ENCODE measurements around the gene TRAPPC12.
"Not testable (repeated sequence)": the region's sequence is repeated elsewhere in the genome, so short reads cannot be mapped to it uniquely, and the experiment has no call there.

TRAPPC12 gene

DNA sequence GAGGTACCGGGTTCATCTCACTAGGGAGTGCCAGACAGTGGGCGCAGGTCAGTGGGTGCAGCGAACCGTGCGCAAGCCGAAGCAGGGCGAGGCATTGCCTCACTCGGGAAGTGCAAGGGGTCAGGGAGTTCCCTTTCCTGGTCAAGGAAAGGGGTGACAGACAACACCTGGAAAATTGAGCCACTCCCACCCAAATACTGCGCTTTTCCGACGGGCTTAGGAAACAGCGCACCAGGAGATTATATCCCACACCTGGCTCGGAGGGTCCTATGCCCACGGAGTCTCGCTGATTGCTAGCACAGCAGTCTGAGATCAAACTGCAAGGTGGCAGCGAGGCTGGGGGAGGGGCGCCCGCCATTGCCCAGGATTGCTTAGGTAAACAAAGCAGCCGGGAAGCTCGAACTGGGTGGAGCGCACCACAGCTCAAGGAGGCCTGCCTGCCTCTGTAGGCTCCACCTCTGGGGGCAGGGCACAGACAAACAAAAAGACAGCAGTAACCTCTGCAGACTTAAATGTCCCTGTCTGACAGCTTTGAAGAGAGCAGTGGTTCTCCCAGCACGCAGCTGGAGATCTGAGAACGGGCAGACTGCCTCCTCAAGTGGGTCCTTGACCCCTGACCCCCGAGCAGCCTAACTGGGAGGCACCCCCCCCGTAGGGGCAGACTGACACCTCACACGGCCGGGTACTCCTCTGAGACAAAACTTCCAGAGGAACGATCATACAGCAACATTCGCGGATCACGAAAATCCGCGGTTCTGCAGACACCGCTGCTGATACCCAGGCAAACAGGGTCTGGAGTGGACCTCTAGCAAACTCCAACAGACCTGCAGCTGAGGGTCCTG is 9.9 kb upstream of the TRAPPC12 start:
- DNase-seq (ENCODE audit: low read depth in 2 of 2), result not testable (repeated sequence)

DNA sequence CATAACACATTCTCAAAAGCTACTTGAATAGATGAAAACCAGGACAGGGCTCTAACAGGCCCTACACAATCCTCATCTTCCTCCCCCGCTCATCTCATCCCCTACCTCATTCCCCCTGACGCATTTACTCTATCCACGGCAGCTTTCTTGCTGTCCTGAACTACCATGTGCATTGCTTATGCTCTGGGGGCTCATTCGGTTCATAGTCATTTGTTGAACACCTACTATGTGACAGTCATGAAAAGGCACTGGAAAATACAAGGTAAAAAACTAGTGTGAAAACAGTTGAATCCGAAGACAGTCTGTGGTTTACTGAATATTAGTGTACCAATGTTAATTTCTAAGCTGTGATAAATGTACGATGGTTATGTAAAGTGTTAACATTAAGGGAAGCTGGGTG is 2.7 kb upstream of the TRAPPC12 start:
- no peak for DNase-seq (ENCODE audit: low read depth in 2 of 2)

DNA sequence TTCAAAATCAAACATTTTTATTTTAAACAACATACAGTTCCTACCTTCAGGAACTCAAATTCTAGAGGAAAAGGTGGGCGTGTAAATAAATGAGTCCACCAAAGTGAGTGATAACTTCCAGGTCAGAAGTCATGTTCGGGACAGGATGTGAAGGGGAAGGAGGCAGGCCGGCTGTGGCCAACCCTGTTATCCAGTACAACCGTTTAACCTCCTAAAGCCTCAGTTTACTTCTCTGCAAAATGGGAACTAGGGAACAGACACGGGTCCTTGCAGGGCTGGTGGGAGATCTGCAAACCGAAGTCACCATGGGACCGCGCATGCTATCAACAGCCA is 2.2 kb upstream of the TRAPPC12 start:
- peak in 1 of 2 donors; percentile 6 for DNase-seq (ENCODE audit: low read depth in 2 of 2)

DNA sequence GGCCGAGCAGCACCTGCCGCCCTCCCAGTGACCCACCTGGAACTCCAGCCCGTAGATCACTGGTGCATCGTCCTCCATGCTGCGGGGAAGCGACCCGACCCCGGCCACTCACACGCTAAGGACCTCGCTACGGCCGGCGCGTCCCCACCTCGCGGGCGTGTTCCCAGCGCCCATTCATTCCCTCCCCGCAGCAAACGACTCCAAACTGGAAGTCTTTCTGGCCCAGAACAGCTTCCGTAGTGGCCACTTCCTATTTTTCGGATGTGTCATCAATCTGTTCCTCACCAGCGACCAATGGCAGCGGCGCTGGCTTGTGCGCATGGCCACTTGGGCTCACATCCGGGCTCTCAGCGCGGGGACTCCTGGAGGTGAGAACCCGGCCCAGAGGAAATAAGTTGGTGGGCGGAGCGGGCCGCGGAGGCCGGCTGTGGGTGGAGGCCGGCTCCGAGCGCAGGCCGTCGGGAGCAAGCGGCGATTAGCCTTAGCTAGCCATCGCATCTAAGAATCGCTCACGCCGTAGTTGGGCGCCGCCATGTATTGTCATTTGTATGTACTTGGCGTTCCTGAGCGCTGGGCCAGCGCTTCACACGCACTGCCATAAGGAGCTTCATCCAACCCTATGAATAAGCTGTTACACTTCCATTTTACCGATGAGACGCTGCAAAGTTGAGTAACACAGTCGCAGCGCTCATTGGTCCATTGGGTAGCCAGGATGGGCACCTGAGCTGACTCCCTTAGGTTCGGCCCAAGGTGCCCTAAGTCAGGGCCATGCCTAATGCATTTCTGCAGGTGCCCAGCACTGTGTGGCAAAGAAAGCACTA is 1.7 kb upstream of the TRAPPC12 start, which contains the start of gene EIPR1:
Gene EIPR1, minus strand, starts transcription at position 207 of the 821 bp plus-strand sequence. Its CDS starts 129 bp downstream, at position 78.
- peak; percentile 84 to 89 for DNase-seq (ENCODE audit: low read depth in 2 of 2)

DNA sequence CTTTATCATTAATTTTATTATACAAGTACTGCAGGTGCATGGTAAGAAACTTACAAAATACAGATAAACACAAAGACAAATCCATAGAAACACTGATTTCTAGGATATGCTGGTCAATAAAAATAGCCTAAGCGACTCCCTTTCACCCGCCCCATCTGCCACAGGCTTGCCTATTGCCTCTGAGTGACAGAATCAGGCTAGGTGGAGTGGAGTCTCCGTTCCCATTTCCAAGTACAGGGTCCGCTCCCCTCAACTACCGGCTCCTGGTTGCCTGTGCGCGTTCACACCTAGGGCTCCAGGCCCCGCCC is 201 bp upstream of the TRAPPC12 start:
- no peak for DNase-seq (ENCODE audit: low read depth in 2 of 2)

DNA sequence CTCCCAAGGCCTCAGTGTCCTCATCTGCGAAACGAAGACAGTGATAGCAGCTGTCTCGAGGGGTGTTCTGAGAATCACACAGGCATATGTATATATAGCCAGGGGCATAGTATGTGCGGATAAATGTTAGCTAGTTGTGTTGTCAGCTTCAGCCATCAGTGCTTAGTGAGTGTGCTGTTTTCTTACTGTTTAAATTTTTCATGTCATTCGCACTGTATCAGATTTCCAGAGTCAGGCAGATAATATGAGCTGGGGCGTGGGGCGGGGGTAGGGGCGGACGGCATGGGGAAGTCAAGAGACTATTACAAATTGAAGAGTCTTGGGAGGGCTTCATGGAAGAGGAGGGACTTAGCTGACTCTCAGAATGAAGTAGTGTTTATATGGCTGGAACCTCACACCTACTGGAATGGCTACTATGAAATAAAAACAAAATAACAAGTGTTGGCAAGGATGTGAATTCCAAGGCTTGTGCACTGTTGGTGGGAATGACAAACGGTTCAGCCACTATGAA is 7.0 kb downstream of the TRAPPC12 start:
- DNase-seq (ENCODE audit: low read depth in 2 of 2), result no peak

DNA sequence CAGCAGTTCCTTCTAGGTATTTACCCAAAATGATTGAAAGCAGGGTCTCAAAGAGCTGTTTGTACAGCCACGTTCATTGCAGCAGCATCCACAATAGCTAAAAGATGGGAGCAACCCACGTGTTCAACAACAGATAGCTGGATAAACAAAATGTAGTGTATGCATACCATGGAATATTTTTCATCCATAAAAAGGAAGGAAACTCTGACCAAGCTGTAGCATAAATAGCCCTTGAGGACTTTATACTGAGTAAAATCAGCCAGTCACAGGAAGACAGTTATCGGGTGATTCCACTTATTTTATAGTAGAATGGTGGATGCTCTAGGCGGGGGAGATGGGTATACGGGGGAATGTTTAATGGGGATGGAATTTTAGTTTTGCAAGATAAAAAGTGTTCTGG is 7.5 kb downstream of the TRAPPC12 start:
- no peak for DNase-seq (ENCODE audit: low read depth in 2 of 2)

DNA sequence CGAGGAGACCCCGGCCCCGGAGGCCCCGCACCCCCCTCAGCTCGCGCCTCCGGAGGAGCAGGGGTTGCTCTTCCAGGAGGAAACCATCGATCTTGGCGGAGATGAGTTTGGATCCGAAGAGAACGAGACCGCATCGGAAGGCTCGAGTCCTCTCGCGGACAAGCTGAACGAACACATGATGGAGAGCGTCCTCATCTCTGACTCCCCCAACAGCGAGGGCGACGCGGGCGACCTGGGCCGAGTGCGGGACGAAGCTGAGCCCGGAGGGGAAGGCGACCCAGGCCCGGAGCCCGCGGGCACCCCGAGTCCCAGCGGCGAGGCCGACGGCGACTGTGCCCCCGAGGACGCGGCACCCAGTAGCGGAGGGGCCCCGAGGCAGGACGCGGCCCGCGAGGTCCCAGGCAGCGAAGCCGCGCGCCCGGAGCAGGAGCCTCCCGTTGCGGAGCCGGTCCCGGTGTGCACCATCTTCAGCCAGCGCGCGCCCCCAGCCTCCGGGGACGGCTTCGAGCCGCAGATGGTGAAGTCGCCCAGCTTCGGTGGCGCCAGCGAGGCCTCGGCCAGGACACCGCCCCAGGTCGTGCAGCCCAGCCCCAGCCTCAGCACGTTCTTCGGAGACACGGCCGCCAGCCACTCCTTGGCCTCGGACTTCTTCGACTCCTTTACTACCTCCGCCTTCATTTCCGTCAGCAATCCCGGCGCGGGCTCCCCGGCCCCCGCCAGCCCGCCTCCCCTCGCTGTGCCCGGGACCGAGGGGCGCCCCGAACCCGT is 8.3 kb downstream of the TRAPPC12 start:
- DNase-seq (ENCODE audit: low read depth in 2 of 2), result no peak

DNA sequence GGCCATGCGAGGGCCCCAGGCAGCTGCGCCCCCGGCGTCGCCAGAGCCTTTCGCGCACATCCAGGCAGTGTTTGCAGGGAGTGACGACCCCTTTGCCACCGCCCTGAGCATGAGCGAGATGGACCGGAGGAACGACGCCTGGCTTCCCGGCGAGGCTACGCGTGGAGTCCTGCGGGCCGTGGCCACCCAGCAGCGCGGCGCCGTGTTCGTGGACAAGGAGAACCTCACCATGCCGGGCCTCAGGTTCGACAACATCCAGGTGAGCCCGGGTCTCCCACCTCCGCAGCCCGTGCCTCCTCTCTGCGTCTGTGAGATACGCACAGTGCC is 8.9 kb downstream of the TRAPPC12 start:
- no peak for DNase-seq (ENCODE audit: low read depth in 2 of 2)

DNA sequence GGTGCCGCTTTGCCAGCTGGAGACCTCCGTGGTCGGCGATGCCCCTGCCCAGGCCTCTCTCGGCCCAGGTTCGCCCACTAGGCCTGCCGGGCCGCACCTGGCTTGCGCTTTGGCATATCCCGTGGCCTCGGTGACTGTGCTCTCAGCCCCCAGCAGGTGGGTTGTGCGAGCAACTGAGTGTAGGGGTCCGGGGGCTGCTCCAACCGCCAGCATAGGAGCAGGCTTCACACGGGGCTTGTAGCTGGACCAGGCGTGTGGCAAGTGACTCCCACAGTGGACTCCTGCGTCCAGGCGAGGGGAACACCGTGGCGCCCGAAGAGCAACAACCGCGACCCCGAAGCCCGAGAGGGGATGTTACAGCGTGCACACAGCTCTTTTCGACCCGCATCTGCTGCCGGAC is 9.7 kb downstream of the TRAPPC12 start:
- no peak for DNase-seq (ENCODE audit: low read depth in 2 of 2)

DNA sequence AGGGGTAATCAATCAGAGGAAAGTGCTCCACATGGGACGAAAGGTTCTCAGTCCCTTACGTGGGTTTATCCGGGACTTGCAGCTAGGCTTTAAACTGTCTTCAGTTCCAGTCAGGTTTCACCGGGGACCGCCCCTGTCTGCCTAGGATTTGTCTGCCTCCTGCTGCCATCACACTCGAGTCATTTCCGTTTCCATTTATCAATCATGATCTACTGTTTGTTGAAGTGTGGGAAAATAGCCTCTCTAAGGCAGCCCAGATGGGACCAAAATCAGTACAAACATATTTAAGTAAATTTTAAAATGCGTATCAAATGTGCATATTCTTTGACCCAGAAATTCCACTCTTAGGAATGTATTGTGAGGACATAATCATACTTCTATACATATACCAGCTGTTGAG is 10.5 kb downstream of the TRAPPC12 start:
- no peak for DNase-seq (ENCODE audit: low read depth in 2 of 2)

DNA sequence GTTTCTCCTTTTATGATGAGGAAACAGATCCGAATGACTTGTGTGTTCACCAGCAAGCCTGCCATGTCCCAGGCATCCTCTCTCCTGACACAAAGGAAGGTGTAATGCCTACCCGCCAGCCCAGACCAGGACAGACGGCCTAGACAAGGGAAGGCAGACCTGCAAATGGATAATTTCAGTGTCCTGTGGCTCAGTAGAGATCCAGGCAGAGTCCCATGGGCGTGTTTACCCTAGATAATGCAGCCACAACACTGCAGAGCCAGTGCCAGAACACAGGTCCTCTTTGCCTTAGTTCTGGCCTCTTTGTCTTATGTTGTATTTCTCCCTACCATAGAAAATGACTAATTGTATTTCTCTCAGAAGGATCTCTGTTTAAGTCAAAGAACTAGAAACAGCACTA is 12.7 kb downstream of the TRAPPC12 start:
- DNase-seq (ENCODE audit: low read depth in 2 of 2), result no peak

DNA sequence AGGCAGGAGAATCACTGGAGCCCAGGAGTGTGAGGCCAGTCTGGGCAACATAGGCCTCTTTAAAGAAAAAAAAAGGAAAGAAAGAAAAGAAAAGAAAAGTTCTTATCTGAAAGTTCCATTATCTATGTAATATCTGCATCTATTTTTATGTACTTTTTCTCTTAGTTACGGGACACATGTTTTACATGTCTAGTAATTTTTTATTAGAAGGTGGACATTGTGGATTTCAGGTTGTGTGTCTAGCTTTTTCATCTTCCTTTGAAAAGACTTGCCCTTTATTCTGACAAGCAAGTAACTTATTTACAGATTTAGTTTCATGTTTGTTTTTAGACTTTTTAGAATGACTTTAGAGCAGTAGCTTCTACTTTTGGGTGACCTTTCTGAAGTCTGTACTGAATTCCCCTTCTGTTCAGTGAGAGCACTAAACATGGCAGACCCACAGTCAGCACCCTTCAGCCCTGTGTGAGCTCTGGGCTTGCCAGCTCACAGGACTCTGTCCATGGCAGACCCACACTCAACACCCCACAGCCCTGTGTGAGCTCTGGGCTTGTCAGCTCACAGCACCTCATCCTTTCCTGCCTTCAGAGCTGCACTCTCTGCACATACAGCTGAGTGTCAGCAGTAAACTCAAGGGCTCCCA is 17.5 kb downstream of the TRAPPC12 start:
- DNase-seq (ENCODE audit: low read depth in 2 of 2), result no peak

DNA sequence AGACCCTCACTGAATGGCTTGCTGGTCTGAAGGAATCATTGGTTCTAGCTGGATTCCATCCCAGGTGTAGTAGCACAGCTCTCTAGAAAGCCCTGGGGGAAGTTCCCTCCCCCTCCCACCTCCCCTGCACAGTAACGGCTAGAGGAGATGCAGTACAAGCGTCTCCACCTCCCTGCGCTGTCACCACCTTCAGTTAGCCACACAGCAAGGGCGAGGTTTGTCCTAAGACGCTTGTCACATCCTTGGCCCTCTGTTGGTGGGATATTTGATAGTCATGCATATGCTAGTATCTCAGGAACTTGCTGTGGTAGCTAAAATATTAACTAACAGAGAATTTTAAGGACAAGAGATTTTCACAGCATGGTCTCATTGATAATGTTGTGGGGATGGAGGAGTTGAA is 19.4 kb downstream of the TRAPPC12 start:
- no peak for DNase-seq (ENCODE audit: low read depth in 2 of 2)

DNA sequence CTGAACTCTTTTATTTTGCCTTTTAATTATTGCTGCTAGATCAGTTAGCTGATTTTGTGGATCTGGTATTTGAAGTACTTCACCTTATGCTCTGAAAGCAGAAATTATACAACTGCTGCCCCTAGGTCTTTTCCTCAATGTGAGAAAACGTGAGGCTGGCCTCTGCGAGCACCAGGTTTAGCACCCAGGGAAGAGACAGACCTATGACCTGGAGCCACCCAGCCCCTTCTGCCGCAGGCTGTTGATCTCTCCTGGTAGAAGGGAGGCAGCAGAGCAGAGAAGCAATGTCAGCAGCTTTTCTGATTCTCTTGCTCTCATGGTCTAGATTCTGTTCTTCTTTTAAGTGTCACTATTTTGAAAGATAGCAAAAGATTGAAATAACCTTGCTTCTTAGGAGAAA is 19.9 kb downstream of the TRAPPC12 start:
- no peak for DNase-seq (ENCODE audit: low read depth in 2 of 2)

DNA sequence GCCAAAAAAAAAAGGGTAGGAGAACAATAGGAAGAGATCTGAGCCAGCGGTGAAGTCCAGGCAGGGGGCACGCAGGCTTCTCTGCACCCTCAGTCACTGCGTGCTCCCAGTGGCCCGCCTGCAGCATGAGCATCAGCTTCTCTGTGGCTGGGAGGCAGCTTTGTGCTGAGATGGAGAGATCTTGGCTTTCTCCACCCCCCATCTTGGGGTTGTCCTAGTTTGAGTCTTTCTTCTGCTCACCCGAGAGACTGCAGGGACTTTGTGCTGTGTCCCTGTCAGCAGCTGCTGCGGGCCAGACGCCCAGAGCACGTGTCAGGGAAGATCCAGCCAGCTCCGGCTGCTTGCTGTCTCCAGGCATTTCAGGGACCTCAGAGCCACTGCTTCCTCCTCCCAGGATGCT is 20.3 kb downstream of the TRAPPC12 start:
- no peak for DNase-seq (ENCODE audit: low read depth in 2 of 2)

DNA sequence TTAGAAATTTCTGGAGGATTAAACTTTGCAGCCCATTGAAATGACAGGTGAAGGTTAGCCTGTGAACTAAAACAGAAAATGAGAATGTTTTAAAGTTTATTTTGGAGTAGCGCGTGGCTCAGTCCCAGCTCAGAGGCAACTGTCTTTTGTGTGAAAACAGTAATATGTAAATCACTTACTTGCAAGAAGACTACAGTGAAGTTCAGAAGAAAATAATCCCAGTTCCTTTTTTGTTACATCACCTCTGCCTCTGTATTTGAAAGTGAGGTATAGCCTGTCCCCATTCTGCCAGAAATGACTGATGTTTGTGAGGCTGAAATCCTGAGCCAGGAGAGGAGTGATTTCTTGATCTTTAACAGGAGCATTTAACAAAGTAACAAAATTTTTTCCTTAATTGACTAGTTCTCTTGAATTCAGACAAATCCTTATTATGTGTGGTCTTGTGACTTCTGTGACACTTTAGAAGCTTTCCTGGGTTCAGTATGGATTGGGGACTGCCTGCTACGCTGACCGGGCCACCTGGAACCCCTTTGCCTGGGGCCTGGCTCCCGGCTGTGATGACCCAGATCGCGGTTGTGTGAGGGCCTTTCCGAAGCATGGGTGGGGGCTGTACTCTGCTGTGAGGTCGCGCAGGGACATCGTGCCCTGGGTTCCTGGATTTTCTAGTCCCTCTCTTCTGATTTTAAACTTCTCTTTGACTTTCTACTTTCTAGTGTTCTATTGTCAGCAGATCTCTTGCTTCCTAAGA is 24.3 kb downstream of the TRAPPC12 start:
- no peak for DNase-seq (ENCODE audit: low read depth in 2 of 2)

DNA sequence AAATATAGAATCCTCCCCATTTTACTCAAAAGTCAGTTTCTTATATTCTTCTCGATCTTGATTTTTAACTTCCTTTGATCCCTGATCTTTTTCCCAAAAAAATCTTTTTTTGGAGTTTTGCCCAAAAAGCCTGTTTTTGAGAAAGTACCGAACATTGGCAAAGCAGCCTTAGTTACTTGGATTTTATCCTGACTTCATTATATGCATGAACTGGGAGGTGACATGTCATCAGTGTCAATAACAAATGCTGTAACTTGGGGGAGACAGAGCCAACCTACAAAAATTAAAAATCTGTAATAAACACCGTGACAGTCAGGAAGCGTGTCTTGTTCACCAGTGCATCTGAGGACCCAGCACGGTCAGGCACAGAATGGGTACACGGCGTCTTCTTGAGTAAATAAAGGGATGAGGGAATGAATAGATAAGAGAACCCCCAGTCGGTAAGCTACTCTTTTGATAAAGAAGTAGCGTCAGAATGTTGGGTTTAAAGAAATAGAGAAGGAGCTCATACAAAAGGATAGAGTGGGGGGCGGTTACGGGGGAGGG is 24.9 kb downstream of the TRAPPC12 start:
- no peak for DNase-seq (ENCODE audit: low read depth in 2 of 2)

DNA sequence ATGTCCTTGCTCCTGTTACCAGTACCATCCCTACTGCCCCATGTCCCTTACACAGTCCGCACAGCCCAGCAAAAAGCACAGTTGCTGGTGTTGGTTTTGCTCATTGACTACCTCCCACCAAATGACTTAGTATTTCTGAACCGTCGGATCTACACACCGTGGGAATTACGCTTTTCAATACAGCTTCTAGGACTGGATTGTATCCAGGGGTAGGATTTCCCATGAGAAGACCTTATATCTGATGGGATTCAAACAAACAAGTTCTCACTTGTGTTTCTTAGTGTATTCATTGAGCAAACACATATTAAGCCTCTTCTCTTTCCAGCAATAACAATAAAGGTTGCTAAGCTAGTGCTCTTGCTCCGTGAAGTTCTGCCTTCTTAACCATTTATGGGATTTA is 25.8 kb downstream of the TRAPPC12 start:
- DNase-seq (ENCODE audit: low read depth in 2 of 2), result no peak

DNA sequence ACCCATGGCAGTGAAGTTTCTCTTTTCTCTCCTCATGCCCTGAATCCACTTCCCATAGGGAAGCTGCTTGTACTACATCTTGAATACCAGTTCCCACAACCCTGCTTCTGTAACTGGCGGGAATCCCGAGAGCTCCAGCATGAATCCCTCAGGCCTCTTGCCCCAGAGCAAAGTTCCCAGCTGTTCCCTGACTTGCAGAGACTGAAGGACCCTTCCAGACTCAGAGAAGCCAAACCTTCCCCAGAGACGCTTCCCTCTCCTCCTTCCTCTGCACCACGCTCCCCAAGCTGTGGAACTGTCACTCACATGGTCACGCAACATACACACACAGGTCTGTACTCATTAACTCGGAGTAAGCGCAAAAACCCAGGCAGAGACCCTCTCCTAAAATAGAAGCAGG is 26.4 kb downstream of the TRAPPC12 start:
- no peak for DNase-seq (ENCODE audit: low read depth in 2 of 2)

DNA sequence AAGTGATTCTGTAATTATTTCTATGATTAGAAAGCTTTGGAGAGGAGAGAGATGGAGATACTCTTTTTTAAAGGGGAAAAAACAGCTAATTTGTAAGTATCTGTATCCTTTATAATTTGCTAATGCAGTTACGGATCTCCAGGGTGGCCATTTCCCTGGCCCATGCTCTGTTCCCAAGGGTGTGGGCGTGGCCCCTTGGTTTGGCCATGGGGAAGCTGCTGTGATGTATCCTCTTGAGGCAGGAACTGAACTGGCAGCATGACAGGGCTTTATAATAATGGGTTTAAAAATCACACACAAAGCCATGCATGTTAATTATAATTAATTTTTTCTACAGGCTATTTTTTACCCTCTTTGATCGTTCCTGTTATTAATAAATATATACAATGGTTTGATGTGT is 27.0 kb downstream of the TRAPPC12 start:
- no peak for DNase-seq (ENCODE audit: low read depth in 2 of 2)
